AG09309 (cell line): ENCODE data around the gene ATP11A.

ENCODE experiments used
- DNase-seq: peaks from one replicate; pipeline ENCODE4 v3.0.0-alpha.2; 2010; ENCODE audit warnings: low read depth
- H3K4me3 ChIP-seq: 2 replicates; pipeline ENCODE4 v1.5.1; 2011; ENCODE audit warnings: mild to moderate bottlenecking, low read depth, low read length, moderate library complexity; ENCODE audit not compliant: control insufficient read depth
- TF ChIP-seq, protein P1 (sequence below): IDR thresholded peaks from 2 replicates; pipeline ENCODE4 v1.5.1; 2011; ENCODE audit warnings: mild to moderate bottlenecking, low read depth, low read length, inconsistent platforms; ENCODE audit not compliant: insufficient read depth, control insufficient read depth; ENCODE audit errors: missing control alignments

Gene ATP11A

GRCh38 chr13:112685896-112686295 is 3.9 kb upstream of the ATP11A start:
- no peak overlapping the region for H3K4me3 ChIP-seq
- TF ChIP-seq, protein P1, sequence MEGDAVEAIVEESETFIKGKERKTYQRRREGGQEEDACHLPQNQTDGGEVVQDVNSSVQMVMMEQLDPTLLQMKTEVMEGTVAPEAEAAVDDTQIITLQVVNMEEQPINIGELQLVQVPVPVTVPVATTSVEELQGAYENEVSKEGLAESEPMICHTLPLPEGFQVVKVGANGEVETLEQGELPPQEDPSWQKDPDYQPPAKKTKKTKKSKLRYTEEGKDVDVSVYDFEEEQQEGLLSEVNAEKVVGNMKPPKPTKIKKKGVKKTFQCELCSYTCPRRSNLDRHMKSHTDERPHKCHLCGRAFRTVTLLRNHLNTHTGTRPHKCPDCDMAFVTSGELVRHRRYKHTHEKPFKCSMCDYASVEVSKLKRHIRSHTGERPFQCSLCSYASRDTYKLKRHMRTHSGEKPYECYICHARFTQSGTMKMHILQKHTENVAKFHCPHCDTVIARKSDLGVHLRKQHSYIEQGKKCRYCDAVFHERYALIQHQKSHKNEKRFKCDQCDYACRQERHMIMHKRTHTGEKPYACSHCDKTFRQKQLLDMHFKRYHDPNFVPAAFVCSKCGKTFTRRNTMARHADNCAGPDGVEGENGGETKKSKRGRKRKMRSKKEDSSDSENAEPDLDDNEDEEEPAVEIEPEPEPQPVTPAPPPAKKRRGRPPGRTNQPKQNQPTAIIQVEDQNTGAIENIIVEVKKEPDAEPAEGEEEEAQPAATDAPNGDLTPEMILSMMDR, result no peak
- no peak for DNase-seq

- H3K4me3 ChIP-seq, result no peak overlapping the region
- DNase-seq, result no peak
- TF ChIP-seq, protein P1, result no peak
These were observed 3.5 kb upstream of the ATP11A start for GRCh38 chr13:112686364-112686763.

DNA sequence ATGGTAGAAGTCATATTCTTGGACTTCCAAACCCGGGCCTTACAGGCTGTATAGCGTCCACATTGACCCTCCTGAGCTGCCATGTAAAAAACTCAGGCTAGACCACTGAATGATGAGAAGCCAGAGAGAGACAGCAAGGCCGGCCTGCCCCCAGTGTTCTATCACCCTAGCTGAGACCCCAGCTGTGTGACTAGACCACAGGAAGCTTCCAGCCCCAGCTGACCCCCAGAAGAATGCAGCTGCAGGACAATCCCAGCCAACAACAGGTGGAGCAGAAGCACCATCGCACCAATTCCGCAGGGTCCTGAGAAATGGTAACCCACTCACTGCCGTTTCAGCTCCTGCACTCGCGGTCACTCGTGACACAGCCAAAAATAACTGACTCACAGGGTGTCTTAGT is 2.9 kb upstream of the ATP11A start:
- TF ChIP-seq, protein P1, result no peak
- no peak overlapping the region for H3K4me3 ChIP-seq
- DNase-seq, result no peak

GRCh38 chr13:112687836-112688559 is 1.8 kb upstream of the ATP11A start:
- DNase-seq, result no peak
- TF ChIP-seq, protein P1, result no peak

DNA sequence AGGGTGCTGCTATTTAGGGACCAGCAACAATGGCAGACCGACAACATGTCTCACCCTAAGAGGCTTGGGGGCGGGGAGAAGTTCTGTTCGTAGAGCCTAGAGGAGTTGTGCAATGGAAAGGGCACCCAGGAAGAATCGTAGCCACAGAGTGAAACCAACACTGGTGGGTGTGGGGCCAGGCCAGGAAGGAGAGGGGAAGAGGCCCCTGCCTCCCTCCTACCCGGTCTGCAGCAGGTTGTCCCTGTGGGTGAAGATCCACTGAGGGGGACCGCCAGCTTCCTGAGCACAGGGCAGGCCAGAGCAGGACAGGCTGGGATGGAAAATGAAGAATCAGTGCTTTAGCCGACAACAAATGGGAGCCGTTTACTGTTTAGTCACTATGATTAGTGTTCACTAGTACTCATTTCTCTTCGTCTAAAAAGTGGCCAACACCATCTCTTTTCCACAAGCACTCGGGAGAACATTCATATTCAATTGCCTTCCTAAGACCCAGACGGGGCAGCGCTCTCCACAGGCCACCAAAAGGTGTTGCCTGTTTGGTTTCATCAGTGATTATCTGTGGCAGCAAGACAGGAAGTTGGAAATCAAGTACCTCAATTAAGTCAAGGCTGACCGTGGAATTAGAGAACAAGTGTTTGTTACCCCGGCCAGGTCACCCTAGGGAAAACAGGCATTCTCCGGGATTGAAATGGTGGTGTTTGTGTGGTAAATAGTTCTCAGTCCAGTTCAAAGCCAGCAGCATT is 1.1 kb upstream of the ATP11A start:
- peak overlapping the region; percentile 74 for H3K4me3 ChIP-seq
- TF ChIP-seq, protein P1, result no peak
- no peak for DNase-seq

More at GRCh38 chr13:112687836-112688559, 1.8 kb upstream of the ATP11A start:
- no peak overlapping the region for H3K4me3 ChIP-seq

DNA sequence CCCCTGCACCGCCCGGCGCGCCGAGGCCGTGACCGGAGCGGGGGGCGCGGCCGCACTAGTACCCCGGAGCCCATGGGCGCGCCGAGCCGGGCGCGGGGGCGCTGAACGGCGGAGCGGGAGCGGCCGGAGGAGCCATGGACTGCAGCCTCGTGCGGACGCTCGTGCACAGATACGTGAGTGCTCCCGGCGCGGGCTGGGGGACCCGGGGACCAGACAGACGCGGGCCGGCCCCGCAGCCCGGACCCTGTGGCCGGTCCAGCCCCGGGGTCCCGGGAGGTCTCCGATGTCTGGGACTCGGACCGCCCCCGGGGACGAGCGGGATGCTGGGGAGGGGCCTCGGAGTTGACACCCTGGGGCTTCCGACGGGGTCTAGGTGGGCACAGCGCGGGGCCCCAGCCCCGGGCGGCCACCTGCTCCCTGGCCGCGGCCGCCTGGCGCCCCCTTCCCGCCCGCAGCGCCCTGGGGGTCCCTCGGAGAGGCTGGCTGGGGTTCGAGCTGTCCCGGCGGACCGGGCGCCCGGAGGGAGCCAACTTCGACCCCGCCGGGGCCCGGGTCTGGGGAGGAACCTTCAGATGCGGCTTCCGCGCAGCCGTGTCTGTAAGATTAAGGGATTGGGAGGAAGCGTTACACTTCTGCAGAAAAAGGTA is 568 bp downstream of the ATP11A start:
- DNase-seq, result no peak
- H3K4me3 ChIP-seq, result peak overlapping the region; percentile 74
- TF ChIP-seq, protein P1, result no peak
